SU-DHL-6 (cell line): ENCODE data around the gene ASB2.

Experiments
- EZH2phosphoT487 ChIP-seq: fragments of 200-600 bp; sonication (generic), shearing (Covaris generic); conservative IDR thresholded peaks from 2 replicates; pipeline ENCODE4 v1.6.1; 2018; ENCODE audit warnings: mild to moderate bottlenecking, antibody characterized with exemption, low read length, moderate library complexity, mixed read lengths
- TF ChIP-seq, protein P1 (sequence below): fragments of 200-600 bp; sonication (generic); IDR thresholded peaks from one replicate; pipeline ENCODE4 v1.5.1; 2017; ENCODE audit warnings: antibody characterized with exemption, mild to moderate bottlenecking, low read length, moderate library complexity; ENCODE audit not compliant: insufficient read depth, poor library complexity, severe bottlenecking

DNA sequence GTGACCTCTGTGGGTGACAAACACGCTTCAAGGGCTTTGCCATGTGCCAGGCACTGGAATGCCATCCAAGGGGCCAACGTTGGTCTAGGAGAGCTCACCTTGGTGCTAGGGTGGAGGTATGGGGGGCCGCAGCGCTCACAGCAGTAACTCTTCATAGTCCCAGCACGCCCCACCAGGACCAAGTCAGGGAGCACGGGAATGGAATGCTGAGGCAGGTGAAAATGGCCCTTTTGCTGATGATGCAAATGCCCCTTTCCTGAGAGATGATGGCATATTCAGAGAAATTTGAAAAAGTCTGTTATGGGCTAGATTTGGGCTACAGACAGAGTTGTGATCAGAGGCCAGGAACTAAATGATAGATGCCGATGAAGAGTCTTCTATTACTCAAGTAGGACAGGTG is 59.2 kb downstream of the ASB2 start:
- TF ChIP-seq, protein P1, sequence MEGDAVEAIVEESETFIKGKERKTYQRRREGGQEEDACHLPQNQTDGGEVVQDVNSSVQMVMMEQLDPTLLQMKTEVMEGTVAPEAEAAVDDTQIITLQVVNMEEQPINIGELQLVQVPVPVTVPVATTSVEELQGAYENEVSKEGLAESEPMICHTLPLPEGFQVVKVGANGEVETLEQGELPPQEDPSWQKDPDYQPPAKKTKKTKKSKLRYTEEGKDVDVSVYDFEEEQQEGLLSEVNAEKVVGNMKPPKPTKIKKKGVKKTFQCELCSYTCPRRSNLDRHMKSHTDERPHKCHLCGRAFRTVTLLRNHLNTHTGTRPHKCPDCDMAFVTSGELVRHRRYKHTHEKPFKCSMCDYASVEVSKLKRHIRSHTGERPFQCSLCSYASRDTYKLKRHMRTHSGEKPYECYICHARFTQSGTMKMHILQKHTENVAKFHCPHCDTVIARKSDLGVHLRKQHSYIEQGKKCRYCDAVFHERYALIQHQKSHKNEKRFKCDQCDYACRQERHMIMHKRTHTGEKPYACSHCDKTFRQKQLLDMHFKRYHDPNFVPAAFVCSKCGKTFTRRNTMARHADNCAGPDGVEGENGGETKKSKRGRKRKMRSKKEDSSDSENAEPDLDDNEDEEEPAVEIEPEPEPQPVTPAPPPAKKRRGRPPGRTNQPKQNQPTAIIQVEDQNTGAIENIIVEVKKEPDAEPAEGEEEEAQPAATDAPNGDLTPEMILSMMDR, result no peak
- TF ChIP-seq EZH2phosphoT487, result no peak
